Fibroblast of skin of right quadriceps (primary cell): ENCODE measurements around the gene PCA3.

Source experiments
- DNase-seq: peaks from one replicate; pipeline ENCODE4 v3.0.0-alpha.2; 2013

The PCA3 gene

DNA sequence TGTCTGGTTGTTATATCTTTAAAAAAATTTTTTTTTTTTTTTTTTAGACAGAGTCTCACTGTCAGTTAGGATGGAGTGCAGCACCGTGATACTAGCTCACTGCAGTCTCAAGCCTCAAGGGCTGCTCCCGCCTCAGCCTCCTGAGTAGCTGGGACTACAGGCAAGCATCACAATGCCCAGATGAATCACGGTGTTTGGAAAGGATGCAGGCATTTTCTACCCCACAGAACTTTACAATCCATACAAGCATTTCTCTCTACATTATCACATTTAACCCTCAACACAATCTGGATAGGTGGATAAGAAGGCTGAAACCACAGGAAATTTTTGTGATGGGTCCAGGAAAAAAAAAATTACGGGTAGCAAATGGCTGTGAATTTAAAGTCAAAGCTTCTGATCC lies 5.8 kb upstream of the PCA3 start:
- no peak for DNase-seq

DNA sequence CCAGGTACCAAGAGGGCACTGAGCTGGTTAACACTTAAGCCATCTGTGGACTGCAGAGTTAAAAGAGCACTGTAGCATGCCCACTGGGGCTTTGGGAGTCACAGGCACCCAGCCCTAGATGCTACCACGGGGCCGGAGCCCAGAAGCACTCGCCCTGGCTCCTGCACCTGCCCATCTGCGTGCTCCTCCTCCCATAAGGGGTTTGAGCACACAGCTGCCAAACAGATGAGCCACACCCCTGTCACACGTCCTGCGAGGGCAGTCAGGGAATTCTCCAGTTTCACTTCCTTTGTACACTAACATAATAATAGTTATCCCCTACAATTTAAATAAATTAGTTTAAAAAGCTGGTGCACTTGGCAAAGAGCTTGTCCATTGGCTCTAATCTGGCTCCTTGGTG lies 4.5 kb upstream of the PCA3 start:
- DNase-seq: no peak

DNA sequence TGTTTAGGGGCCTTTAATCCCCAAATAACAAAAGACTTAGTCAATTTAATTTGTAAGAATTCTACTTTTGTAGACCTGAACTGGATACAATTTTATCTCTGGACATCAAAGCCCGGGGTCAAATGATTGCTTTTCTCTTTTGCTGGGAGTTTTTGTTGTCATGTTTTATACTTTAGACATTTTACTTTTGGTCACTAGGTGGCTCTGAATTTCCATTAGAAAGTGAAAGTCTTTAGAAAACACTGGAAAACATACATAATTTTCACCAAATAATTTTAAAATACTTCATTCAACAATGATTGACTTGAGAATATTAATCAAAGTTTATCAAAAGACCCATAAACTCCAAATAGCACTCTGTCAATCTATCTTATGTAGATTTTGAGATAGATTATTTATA lies 2.8 kb upstream of the PCA3 start:
- no peak for DNase-seq

DNA sequence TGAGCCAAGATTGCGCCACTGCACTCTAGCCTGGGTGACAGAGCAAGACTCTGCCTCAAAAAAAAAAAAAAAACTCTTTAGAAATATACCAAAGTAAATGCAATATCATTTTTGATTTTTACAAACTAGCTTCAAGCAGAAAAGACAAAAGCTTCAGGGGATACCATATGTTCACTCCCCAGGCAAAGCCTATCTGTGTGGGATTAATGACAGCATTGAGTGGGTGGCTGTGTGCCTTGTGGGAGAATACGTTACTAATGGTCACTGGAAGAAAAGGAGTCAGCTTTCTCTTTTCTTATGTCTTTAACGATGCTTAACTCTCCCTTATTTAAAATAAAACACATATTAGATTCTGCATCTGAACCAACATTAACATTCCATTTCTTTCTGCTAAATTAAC lies 1.9 kb downstream of the PCA3 start:
- DNase-seq: no peak

DNA sequence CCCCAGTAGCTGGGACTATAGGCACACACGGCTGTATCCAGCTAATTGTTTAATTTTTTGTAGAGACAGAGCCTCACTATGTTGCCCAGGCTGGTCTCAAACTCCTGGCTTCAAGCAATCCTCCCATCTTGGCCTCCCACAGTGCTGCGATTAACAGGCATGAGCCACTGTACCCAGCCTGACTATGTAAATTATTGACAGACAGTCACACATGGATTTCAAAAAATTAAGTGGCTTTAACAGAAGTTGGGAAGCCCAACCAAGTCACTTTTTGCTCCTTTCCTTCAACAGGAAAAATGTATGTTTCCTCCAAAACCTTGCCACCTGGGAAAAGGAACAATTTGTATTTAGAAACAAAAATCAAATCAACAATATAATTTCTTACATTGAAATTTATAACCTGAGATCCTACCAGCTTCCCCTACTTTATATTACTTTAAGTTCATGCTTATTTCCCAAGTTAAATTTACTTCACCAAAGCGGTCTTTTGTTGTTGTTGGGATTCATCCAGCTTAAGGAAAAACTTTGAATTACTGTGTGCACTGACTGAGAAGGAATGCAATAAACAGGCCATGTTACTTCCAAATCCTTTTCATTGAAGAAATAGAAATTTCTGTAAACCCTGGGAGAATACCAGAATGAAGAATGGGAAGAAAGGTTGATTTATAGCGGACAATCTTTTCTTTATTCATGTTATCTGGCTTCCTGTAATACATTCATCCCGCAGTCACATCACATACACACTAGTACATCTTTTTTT lies 8.6 kb downstream of the PCA3 start:
- DNase-seq: peak; percentile 18

DNA sequence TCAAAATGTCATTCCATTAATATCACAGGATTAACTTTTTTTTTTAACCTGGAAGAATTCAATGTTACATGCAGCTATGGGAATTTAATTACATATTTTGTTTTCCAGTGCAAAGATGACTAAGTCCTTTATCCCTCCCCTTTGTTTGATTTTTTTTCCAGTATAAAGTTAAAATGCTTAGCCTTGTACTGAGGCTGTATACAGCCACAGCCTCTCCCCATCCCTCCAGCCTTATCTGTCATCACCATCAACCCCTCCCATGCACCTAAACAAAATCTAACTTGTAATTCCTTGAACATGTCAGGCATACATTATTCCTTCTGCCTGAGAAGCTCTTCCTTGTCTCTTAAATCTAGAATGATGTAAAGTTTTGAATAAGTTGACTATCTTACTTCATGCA lies 20.6 kb downstream of the PCA3 start:
- no peak for DNase-seq

DNA sequence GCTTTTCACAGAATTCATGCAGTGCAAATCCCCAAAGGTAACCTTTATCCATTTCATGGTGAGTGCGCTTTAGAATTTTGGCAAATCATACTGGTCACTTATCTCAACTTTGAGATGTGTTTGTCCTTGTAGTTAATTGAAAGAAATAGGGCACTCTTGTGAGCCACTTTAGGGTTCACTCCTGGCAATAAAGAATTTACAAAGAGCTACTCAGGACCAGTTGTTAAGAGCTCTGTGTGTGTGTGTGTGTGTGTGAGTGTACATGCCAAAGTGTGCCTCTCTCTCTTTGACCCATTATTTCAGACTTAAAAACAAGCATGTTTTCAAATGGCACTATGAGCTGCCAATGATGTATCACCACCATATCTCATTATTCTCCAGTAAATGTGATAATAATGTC lies 21.3 kb downstream of the PCA3 start:
- DNase-seq: no peak

DNA sequence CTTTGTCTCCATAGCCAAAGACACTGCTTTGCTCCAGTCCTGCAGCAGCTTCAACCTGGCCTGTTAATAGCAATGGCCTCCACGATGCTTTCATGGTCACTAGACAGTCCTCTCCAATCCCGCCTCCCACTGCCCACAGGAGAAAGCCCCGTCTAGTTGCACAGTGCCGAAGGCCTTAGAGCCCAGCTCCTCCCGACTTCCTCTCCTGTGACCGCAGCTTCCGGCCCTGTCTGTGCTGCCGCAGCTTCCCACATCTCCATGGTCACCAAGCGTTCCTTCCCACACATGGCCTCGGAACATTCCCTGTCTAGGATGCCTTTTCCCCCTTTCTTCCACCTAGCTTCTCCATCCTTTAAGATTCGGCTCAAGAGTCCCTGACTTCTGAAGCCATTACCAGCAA lies 23.4 kb downstream of the PCA3 start:
- DNase-seq: no peak

DNA sequence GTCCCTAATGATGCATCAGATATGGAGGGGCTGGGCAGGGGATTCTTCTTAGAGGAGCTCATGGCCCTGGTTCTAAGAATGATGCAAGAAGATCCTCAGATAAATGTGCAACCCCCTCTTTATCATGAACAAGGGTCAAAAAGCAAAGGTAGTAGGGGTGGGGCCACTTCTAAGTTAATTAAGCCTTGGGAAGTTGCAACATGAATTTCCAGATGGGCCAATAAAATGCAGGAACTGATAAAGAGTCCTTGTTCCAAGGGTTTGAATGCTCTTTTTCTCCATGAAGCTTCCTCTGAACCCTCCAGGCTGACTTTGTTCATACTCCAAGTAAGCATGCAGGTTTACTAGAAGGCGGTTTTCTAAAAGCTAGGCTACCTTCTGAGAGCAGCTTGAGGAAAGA lies 25.6 kb downstream of the PCA3 start:
- no peak for DNase-seq

DNA sequence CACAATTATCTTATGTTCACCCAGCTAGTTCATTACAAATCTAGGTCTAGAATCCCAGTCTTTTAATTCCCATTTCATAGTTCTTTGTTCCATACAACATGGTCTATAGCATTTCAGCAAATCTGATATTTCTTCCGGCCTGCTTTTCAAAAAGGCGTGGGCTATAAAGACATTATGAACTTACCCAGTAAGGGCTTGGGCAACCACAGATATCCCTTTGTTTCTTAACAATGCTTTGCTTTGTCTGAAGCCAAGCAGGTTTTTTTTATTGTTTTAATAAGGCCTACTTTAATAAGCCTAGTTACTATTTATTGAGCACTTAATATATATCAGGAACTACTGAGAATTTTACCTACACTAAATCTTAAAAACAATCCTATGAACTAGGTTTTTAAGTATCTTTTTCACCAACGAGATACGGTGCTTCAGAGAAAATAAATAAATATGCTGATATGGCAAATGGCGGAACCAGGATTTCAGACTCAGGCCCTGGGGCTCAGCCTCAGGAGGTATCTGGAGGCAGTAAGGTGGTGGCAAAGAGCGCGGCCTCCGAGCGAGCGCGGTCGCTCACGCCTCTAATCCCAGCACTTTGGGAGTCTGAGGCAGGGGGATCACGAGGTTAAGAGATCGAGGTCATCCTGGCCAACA lies 29.7 kb downstream of the PCA3 start:
- no peak for DNase-seq

DNA sequence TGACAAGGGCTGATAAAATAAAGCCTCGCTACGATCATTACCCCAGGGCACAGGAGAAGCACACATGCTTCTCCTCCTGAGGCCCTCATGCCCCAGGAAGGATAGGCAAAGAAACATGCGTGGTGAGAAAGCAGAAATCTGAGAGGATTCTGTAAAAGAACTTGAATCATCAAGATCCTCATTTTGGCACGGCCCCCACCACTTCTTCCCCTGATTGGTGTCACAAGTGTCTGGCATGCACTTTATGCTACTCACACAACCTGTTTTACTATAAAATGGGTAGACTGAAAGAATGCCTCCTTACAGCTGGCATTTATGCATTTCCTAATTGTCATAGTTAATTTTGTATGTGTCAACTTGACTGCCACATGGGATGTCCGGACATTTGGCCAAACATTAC lies 32.1 kb downstream of the PCA3 start:
- no peak for DNase-seq

DNA sequence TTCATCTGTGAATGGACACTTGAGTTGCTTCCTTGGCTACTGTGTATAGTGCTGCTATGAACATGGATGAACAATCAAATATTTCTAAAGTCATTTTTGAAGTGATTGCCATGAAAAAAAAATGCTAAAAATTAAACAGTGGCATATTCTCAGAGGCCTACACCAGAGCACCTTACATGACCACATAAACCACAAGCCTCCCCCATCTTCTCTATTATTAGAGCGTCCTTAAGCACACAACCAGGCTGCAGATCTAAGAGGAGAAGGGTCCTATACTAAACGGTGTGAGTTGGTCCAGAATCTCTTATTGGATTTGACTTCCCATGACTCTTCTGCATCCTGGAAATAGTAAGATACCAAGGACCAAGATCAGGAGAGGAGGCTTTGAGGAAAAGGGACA lies 34.3 kb downstream of the PCA3 start:
- DNase-seq: no peak

DNA sequence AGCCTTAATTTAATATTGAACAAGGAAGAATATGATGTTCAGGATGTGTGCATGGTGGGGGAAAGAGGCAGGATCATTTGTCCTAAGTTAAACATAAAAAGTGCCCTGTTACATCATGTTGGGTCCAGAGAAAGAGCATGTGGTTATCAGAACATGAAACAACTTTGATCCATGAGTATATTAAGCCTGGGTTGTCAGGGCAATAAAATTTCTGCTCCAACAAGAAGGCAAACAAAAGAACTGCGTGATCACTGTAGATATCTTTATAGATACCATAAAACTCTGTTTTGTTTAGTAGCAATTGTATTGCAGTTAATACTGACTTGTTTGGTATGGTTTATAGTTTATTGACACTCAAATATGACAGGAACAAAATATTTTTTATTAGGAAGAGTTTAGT lies 35.2 kb downstream of the PCA3 start:
- DNase-seq: no peak

DNA sequence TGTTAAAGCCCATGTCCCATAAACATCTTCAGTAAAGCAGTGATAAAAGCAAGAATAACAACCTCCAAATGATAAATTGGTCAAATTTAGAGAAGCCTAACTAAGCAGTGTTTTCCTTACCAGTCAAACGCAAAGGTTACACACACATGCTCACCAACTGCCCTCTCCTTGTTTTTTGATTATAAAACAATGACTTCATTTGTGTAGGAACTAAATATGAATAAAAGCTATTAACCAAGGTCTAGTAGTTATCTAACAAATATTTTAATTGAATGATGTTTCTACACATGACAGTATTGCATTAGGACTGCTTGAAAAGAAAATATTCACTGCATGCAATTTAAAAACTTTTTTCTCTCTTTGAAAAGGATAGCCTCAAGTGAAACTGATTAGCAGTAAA lies 36.7 kb downstream of the PCA3 start:
- DNase-seq: no peak

DNA sequence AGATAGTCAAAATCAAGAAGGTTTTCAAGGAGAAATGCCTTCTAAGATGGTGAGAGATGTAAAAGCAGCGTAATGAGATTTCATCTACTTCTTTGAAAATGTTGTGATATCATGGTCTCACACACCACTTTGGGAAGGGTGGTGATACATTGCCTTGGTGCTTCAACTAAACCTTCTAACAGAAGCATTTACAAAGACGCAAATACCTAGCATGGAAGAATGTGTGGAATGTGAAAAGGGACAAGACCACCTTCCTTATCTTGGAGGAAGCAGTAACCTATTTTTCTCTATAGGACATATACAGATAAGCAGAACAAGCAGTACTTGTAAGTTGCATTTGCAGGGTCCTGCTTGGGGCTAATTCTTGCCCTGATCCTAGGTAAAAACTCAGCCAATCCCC lies 38.8 kb downstream of the PCA3 start:
- no peak for DNase-seq

DNA sequence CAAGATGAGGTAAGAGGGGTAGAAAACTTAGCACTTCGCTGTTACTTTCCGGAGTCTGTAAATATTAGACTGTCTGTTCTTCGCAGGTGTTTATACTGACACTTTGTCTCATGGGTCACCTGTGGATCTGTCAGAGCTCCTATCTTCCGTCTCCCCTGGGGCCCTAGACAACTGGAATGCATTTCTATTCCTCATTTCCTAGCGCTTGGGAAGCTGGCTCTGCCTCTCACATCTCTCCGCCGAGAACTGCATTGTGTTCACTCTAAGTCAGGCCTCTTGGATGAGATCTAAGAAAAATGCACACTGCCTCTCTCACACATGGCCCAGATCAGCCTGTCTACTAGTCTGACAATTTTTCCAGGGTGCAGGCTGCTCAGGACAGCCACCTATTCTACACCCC lies 39.5 kb downstream of the PCA3 start:
- DNase-seq: no peak

DNA sequence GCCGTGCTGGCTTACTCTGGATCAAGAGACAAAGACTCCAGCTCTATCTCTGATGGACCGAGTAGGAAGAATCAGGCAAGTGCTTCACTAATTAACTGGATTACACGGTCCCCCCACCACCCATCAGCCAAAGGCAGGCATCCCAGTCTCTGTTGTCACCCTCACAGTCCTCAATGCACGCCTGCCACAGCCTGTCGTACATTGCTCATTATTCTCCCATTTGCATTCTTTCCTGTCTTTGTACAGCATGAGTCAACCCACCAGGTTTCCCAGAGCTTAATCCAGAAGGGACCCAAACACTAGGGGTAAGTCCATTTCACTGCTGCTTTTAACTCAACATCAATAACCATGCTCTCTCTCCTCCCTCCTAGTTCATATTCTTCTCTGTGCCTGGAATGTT lies 44.4 kb downstream of the PCA3 start:
- no peak for DNase-seq

DNA sequence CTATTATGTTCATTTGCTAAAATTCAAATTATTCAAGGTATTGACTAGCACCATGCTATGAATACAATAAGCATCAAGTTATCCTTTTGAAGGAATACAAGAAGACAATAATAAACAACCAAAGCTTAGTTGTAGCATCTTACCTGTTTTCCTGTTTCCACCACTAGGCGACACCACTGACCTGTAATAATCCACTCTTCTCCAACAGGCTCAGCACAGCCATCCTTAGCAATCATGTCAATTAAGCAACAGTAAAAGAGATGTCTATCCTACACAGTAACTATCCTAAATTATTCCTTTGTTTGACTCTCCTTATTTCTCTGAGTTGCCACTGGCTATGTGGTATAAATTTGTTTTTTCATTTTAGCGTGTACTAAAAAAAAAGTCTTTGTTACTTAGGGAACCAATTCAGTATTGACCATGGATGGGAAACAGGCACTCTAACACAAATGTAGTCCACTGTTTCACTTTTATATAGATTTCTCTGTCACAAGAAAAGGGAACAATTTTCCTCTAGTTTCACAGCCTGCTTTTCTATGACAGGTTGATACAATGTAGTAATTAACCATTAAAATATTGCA lies 46.2 kb downstream of the PCA3 start:
- peak; percentile 54 for DNase-seq

DNA sequence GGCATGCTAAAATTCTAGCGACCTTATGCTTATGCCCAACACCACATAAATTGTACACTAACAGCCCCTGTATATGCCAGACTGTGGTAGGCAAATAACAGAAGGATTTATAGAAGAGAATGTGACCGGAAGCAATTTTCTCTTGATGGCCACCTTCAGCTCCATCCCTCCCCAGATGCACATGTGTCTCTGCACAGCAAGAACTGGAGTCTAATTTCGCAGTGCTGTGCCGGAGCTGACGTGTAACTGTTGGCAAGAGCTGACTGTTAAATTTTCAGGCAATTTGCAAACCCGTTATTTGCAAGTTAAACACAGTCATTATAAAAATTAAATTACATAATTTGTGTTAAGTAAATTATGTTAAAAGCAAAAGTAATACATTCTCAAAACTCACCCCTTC lies 48.4 kb downstream of the PCA3 start:
- DNase-seq: no peak

DNA sequence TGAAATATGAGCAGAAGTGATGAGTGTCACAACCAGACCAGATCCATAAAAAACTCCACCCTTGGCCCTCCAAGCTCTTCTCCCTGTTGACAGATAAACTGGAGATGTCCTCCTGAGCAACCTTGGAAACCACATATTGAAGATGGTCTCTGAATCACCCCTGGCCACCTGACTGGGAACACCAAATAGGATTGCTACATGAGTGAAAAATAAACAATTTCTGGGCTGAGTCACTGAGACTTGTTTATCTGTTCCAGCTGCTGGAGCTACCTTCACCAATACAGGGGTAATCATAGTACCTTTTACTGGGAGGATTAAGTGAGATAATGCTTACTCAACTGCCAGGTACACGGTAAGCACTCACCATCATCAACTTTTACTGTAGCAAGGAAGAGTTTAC lies 53.3 kb downstream of the PCA3 start:
- peak; percentile 74 for DNase-seq

DNA sequence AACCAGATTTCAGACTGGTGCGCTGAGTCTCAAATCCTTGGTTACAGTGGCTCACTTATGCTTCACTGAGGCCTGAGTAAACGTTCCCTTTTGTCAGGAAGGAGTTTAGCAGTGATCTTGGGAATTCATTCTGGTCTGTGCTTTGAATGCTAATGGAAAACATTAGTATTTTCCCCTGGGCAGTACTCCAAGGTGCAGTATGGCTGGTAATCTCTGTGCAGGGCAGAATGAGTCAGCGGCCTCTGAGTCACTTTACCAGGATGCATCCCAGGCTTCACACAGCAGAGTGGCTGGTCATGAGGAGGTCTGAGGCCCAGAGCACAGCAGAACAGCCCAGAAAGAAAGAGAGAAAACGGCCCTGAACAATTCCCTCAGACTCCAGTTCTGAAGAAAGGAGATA lies 54.0 kb downstream of the PCA3 start:
- DNase-seq: peak; percentile 98

DNA sequence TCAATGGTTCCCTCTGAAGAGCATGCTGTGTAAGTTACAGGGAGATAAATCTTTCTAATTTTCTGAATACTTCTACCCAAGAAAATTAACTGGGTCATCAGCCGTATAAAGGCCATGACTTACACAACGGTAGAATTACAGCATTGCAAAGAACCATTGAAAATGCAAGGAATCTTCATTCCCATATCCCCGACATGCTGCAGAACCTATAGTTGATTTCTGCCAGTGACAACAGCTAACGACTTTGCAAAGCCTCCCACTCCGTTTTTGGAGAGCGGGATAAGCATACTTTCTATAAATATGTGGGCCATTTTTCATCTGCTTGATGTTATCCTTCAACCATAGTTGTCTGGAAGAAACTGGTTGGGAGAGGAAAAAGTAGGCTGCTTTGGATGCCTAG lies 56.2 kb downstream of the PCA3 start:
- no peak for DNase-seq

DNA sequence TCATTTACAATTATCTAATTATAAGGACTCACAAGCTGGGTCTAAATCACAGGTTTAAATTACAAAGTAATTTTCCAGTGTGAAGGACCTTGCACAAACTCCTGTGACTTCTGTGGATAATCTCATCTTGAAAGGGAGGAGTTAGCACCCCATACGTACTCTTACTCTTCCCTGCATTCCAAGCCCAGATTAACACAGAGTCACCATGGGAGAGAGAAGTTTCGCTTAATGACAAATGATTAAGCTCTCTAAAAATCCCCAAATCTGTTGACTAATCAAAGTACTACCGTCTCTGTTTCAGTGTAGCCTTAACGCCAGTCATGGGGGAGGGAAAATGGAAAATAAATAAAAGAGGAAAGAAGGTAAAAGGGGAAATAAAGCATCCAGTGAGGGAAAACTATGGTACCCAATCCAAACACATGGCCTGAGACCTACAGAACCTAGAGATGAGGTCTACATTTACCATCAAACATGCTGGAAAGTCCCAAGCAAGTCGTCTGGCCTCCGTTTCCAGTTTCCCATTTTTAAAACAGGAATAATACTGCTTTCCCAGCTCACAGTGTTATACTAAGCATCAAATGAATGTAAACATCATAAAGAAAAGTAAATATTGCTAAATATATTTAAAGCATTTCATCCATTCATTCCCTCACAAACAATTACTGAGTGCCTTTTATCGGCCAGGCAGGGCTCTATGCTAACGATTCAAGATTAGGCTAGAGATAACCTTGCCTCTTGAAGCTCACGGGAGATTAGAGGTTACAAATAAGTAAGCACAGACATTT lies 63.2 kb downstream of the PCA3 start:
- DNase-seq: no peak

DNA sequence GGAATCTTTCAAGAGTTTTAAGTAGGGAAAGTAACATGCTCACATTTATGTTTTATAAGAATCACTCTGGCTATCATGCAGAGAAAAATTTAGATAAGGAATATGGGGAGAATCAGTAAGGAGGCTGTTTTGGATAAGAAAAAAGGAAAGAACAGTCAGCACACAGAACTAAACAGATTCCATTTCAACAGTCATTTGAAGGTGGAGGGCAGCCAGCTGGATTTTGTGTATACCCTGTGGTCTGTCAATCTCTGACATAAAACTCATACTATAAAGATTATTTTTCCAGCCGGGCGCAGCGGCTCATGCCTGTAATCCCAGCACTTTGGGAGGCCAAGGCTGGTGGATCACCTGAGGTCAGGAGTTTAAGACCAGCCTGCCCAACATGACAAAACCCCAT lies 64.2 kb downstream of the PCA3 start:
- DNase-seq: no peak
